ENCODE data around the gene MOCOS. TPM values are rescaled to one million over a fixed set of nuclear protein-coding genes. Genes with fewer than 3 reads are reported as not detected.

Gene MOCOS
- total RNA-seq, 1 experiment from 2014 or later = 4.2 TPM

- ChIA-PET POLR2A (interaction anchor here (0.6 to 2.1 kb wide), 5 partner anchors 8 to 217 kb away, joined by 3 to 8 read pairs (median 5); partner anchors contain the start of genes ELP2, FHOD3, RMP24 and SLC39A6), CTCF (interaction anchor here (0.8 to 4.6 kb wide), 12 partner anchors 9 to 238 kb away, joined by 3 to 29 read pairs (median 5); no protein-coding TSS in a partner anchor)
- peaks cover 5% of the 10 kb centered on the region; the same call in 1 of the 2 replicates for H3K36me3 Mint-ChIP-seq
- no peak overlapping the region; the same call in 1 of the 2 replicates for H3K27ac Mint-ChIP-seq
- H3K9me3 Mint-ChIP-seq = no peaks in the 10 kb centered on the region
- H3K4me3 Mint-ChIP-seq = peak overlapping the region; percentile 80
- H3K27me3 Mint-ChIP-seq (ENCODE audit: low read depth) = peaks cover 49% of the 10 kb centered on the region
- DNase-seq (ENCODE audit: low spot score) (no peak), ATAC-seq (no peak)
- peaks cover 23% of the 10 kb centered on the region for H3K4me1 Mint-ChIP-seq
- no peak for TF ChIP-seq ZNF219 (CRISPR knock-in tag; IDR thresholded peaks at IDR 0.05; ENCODE audit: borderline replicate concordance)
- no peak for TF ChIP-seq IRF2 (CRISPR knock-in tag; IDR thresholded peaks at IDR 0.05; ENCODE audit: borderline replicate concordance, low read depth)
- TF ChIP-seq KAT7 (CRISPR knock-in tag; IDR thresholded peaks at IDR 0.05; ENCODE audit: borderline replicate concordance) = no peak
- TF ChIP-seq MAX (CRISPR knock-in tag; IDR thresholded peaks at IDR 0.05) = no peak
- TF ChIP-seq NFE2L1 (CRISPR knock-in tag; IDR thresholded peaks at IDR 0.05) = no peak
- TF ChIP-seq NR1H2 (CRISPR knock-in tag; IDR thresholded peaks at IDR 0.05) = no peak
- TF ChIP-seq ZNF416 (CRISPR knock-in tag; IDR thresholded peaks at IDR 0.05) = no peak
- no peak for TF ChIP-seq USF1 (CRISPR knock-in tag; IDR thresholded peaks at IDR 0.05)
- TF ChIP-seq FOXK1 (CRISPR knock-in tag; IDR thresholded peaks at IDR 0.05) = no peak
- no peak for TF ChIP-seq GTF2I (CRISPR knock-in tag; conservative IDR thresholded peaks at IDR 0.05)
- TF ChIP-seq IRF1 (CRISPR knock-in tag; IDR thresholded peaks at IDR 0.05) = no peak
- TF ChIP-seq EMX1 (CRISPR knock-in tag; IDR thresholded peaks at IDR 0.05) = no peak
- TF ChIP-seq ARID4B (CRISPR knock-in tag; IDR thresholded peaks at IDR 0.05; ENCODE audit: borderline replicate concordance) = no peak
- no peak for TF ChIP-seq MYBL2 (CRISPR knock-in tag; IDR thresholded peaks at IDR 0.05)
- no peak for TF ChIP-seq E2F1 (CRISPR knock-in tag; IDR thresholded peaks at IDR 0.05)
- TF ChIP-seq GABPB1 (CRISPR knock-in tag; IDR thresholded peaks at IDR 0.05) = no peak
- TF ChIP-seq ATF2 (CRISPR knock-in tag; IDR thresholded peaks at IDR 0.05; ENCODE audit: borderline replicate concordance, low read depth) = no peak
- TF ChIP-seq ZNF396 (CRISPR knock-in tag; IDR thresholded peaks at IDR 0.05; ENCODE audit: borderline replicate concordance) = no peak
- no peak for TF ChIP-seq HMGXB4 (CRISPR knock-in tag; IDR thresholded peaks at IDR 0.05)
Measured at GRCh38 chr18:36188916-36189315, 1.6 kb downstream of the MOCOS start.
